IPS-NIHi11 (cell line): ENCODE results near the gene METRN.
"Not testable (repeated sequence)": the region's sequence is repeated elsewhere in the genome, so short reads cannot be mapped to it uniquely, and the experiment has no call there.

ENCODE experiments used
- DNase-seq: peaks from one replicate; pipeline ENCODE4 v3.0.0; 2012; ENCODE audit warnings: mixed read lengths, low spot score

METRN gene

GRCh38 chr16:734981-735881 lies 20.3 kb downstream of the METRN start:
- DNase-seq: no peak

GRCh38 chr16:735982-736453 lies 21.1 kb downstream of the METRN start:
- DNase-seq: no peak

GRCh38 chr16:736936-737481 lies 22.1 kb downstream of the METRN start:
- DNase-seq: no peak

GRCh38 chr16:739560-740458 lies 24.9 kb downstream of the METRN start:
- no peak for DNase-seq

- no peak for DNase-seq
Observed at GRCh38 chr16:740459-740763, 25.5 kb downstream of the METRN start.

- DNase-seq: peak; percentile 96
Observed at GRCh38 chr16:740764-741505, 26.0 kb downstream of the METRN start, which contains the start of gene CIAO3. CIAO3 (minus strand) TSS chr16:740997; CDS start chr16:740985, 12 bp downstream.

- no peak for DNase-seq
Observed at GRCh38 chr16:741986-742629, 27.2 kb downstream of the METRN start.

- not testable (repeated sequence) for DNase-seq
Observed at GRCh38 chr16:742894-743293, 28.0 kb downstream of the METRN start.

GRCh38 chr16:743794-744500 lies 29.0 kb downstream of the METRN start:
- no peak for DNase-seq

GRCh38 chr16:745739-746138 lies 30.8 kb downstream of the METRN start:
- peak; percentile 95 for DNase-seq

- no peak for DNase-seq
Observed at GRCh38 chr16:746637-747036, 31.7 kb downstream of the METRN start.

- DNase-seq: no peak
Observed at GRCh38 chr16:747978-748746, 33.2 kb downstream of the METRN start.

GRCh38 chr16:749010-749409 lies 34.1 kb downstream of the METRN start:
- DNase-seq: no peak

GRCh38 chr16:750485-750884 lies 35.6 kb downstream of the METRN start:
- DNase-seq: no peak

GRCh38 chr16:751152-752006 lies 36.5 kb downstream of the METRN start:
- no peak for DNase-seq

GRCh38 chr16:752007-752312 lies 37.0 kb downstream of the METRN start:
- DNase-seq: no peak

- not testable (repeated sequence) for DNase-seq
Observed at GRCh38 chr16:754121-754607, 39.2 kb downstream of the METRN start.

GRCh38 chr16:754656-755055 lies 39.7 kb downstream of the METRN start:
- DNase-seq: no peak

GRCh38 chr16:756428-756827 lies 41.5 kb downstream of the METRN start:
- DNase-seq: no peak
